DOHH2 (cell line): ENCODE results near the gene NUDT14.

Experiments used
- H3F3A ChIP-seq: fragments of 200-600 bp; sonication (generic), shearing (Covaris generic); 2 replicates; pipeline ENCODE4 v1.6.0; 2016; ENCODE audit warnings: antibody characterized with exemption, mild to moderate bottlenecking; ENCODE audit not compliant: control insufficient read depth, insufficient read depth
- H3K27ac ChIP-seq: fragments of 200-600 bp; sonication (generic); 2 replicates; pipeline ENCODE4 v1.5.1; 2014; ENCODE audit warnings: low read depth, mild to moderate bottlenecking, low read length, moderate library complexity
- H3K27me3 ChIP-seq: fragments of 200-600 bp; sonication (generic); 2 replicates; pipeline ENCODE4 v1.6.1; 2014; ENCODE audit warnings: mild to moderate bottlenecking, low read length, mixed read lengths; ENCODE audit not compliant: control insufficient read depth
- H3K36me3 ChIP-seq: fragments of 200-600 bp; sonication (generic); 2 replicates; pipeline ENCODE4 v1.6.1; 2014; ENCODE audit warnings: mild to moderate bottlenecking, low read length, moderate library complexity, mixed read lengths; ENCODE audit not compliant: control insufficient read depth
- H3K4me1 ChIP-seq: fragments of 200-600 bp; sonication (generic); 2 replicates; pipeline ENCODE4 v1.6.1; 2014; ENCODE audit warnings: mild to moderate bottlenecking, low read length, mixed read lengths; ENCODE audit not compliant: control insufficient read depth
- H3K4me2 ChIP-seq: fragments of 200-600 bp; sonication (generic); 2 replicates; pipeline ENCODE4 v1.6.0; 2014; ENCODE audit warnings: mild to moderate bottlenecking, low read length, moderate library complexity
- H3K4me3 ChIP-seq: fragments of 200-600 bp; sonication (generic); 2 replicates; pipeline ENCODE4 v1.5.1; 2014; ENCODE audit warnings: mild to moderate bottlenecking, low read length, mixed read lengths
- H3K79me2 ChIP-seq: fragments of 200-600 bp; sonication (generic); 2 replicates; pipeline ENCODE4 v1.6.1; 2014; ENCODE audit warnings: mild to moderate bottlenecking, low read length, mixed read lengths; ENCODE audit not compliant: control insufficient read depth
- H3K9me2 ChIP-seq: fragments of 200-600 bp; sonication (generic); replicated peaks from 2 replicates; pipeline ENCODE4 v1.6.1; 2014; ENCODE audit warnings: mild to moderate bottlenecking, low read length, mixed read lengths; ENCODE audit not compliant: control insufficient read depth
- H3K9me3 ChIP-seq: fragments of 200-600 bp; sonication (generic); 2 replicates; pipeline ENCODE4 v1.6.1; 2014; ENCODE audit warnings: antibody characterized with exemption, low read length, mixed read lengths; ENCODE audit not compliant: control insufficient read depth, insufficient read depth
- H4K20me1 ChIP-seq: fragments of 200-600 bp; sonication (generic); 2 replicates; pipeline ENCODE4 v1.6.0; 2014; ENCODE audit warnings: low read depth, mild to moderate bottlenecking, antibody characterized with exemption, low read length, moderate library complexity; ENCODE audit not compliant: control insufficient read depth, insufficient read depth
- EZH2phosphoT487 ChIP-seq: fragments of 200-600 bp; sonication (generic); IDR thresholded peaks from 2 replicates; pipeline ENCODE4 v1.6.1; 2017; ENCODE audit warnings: borderline replicate concordance, mild to moderate bottlenecking, antibody characterized with exemption, low read length, moderate library complexity, mixed read lengths
- TF ChIP-seq, protein P1 (sequence below): fragments of 200-600 bp; sonication (generic); IDR thresholded peaks from one replicate; pipeline ENCODE4 v1.5.1; 2014; ENCODE audit warnings: antibody characterized with exemption, mild to moderate bottlenecking, low read depth, low read length; ENCODE audit not compliant: poor library complexity, severe bottlenecking

Gene NUDT14

DNA sequence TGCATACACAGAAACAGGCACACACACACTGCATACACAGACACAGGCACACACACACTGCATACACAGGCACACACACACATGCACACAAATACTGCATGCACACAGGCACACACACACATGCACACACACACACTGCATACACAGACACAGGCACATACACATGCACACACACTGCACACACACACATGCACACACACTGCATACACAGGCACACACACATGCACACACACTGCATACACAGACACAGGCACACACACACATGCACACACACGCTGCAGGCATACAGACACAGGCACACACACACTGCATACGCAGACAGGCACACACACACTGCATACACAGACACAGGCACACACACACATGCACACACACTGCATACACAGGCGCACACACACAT lies 34.5 kb upstream of the NUDT14 start:
- no peaks in the 10 kb centered on the region for H3K4me1 ChIP-seq
- no peaks in the 10 kb centered on the region for H3K27me3 ChIP-seq
- H3K9me3 ChIP-seq = no peaks in the 10 kb centered on the region; the same call in 1 of the 2 replicates
- no peaks in the 10 kb centered on the region; the same call in 1 of the 2 replicates for H3F3A ChIP-seq
- peaks cover 2% of the 10 kb centered on the region; the same call in 1 of the 2 replicates for H3K36me3 ChIP-seq
- H3K4me2 ChIP-seq = no peak overlapping the region
- H4K20me1 ChIP-seq = no peaks in the 10 kb centered on the region
- no peaks in the 10 kb centered on the region for H3K9me2 ChIP-seq
- no peak overlapping the region for H3K4me3 ChIP-seq
- H3K79me2 ChIP-seq = no peaks in the 10 kb centered on the region
- TF ChIP-seq, protein P1, sequence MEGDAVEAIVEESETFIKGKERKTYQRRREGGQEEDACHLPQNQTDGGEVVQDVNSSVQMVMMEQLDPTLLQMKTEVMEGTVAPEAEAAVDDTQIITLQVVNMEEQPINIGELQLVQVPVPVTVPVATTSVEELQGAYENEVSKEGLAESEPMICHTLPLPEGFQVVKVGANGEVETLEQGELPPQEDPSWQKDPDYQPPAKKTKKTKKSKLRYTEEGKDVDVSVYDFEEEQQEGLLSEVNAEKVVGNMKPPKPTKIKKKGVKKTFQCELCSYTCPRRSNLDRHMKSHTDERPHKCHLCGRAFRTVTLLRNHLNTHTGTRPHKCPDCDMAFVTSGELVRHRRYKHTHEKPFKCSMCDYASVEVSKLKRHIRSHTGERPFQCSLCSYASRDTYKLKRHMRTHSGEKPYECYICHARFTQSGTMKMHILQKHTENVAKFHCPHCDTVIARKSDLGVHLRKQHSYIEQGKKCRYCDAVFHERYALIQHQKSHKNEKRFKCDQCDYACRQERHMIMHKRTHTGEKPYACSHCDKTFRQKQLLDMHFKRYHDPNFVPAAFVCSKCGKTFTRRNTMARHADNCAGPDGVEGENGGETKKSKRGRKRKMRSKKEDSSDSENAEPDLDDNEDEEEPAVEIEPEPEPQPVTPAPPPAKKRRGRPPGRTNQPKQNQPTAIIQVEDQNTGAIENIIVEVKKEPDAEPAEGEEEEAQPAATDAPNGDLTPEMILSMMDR = no peak
- no peak for TF ChIP-seq EZH2phosphoT487
- H3K27ac ChIP-seq = no peak overlapping the region

DNA sequence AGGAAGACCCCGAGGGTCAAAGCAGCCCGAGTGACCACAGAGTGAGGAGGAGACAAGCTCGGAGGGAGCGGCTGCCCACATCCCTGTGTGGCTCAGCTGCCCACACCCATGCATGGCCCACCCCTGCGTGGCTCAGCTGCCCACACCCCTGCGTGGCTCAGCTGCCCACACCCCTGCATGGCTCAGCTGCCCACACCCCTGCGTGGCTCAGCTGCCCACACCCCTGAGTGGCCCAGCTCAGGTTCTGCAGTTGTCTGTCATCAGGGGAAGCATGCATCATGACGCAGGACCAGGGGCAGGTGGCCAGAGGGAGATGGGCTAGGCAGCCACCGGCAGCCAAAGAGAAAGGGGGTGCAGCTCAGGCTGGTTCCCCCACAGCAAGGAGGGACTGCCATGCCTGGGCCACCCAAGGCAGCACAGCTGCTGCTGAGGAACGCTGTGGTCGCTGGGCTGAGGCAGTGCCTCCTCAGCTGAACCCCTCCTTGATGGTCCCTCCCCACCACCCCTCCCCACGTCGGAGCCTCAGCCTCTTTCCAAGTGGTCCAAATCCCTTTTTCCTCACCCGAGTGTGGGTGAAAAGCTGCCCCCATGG lies 33.3 kb upstream of the NUDT14 start:
- no peaks in the 10 kb centered on the region for H3K9me2 ChIP-seq
- no peaks in the 10 kb centered on the region; the same call in 1 of the 2 replicates for H3K9me3 ChIP-seq
- H3K4me3 ChIP-seq = no peak overlapping the region
- no peak overlapping the region for H3K4me2 ChIP-seq
- no peak for TF ChIP-seq EZH2phosphoT487
- TF ChIP-seq, protein P1 = no peak
- H3K79me2 ChIP-seq = no peaks in the 10 kb centered on the region
- no peaks in the 10 kb centered on the region for H3K4me1 ChIP-seq
- H3K36me3 ChIP-seq = peaks cover 2% of the 10 kb centered on the region; the same call in 1 of the 2 replicates
- H3K27ac ChIP-seq = no peak overlapping the region
- H3K27me3 ChIP-seq = no peaks in the 10 kb centered on the region
- no peaks in the 10 kb centered on the region for H4K20me1 ChIP-seq
- no peaks in the 10 kb centered on the region; the same call in 1 of the 2 replicates for H3F3A ChIP-seq

DNA sequence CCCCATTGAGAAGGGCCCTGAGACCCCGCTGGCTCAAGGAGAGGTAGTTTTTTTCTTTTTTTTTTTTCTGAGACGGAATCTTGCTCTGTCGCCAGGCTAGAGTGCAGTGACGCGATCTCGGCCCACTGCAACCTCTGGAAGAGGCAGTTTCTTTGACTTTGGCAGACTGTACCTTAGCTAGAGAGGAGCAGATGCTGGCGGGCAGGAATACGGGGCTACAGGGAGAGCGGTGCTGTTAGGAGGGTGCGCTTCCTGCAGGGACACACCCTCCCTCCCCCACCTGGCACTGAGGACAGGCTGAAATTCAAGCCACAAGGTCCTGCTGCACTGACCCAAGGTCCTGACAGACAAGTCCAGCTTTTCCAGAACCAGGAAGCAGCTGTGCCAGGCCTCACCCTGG lies 32.2 kb upstream of the NUDT14 start:
- Histone ChIP-seq H3F3A (no peaks in the 10 kb centered on the region; the same call in 1 of the 2 replicates), H4K20me1 (no peaks in the 10 kb centered on the region), H3K36me3 (peaks cover under 1% of the 10 kb centered on the region; the same call in 1 of the 2 replicates), H3K9me2 (no peaks in the 10 kb centered on the region), H3K4me1 (no peaks in the 10 kb centered on the region), H3K9me3 (no peaks in the 10 kb centered on the region; the same call in 1 of the 2 replicates), H3K27me3 (no peaks in the 10 kb centered on the region), H3K79me2 (no peaks in the 10 kb centered on the region), H3K4me3 (no peak overlapping the region), H3K4me2 (no peak overlapping the region), H3K27ac (no peak overlapping the region)
- TF ChIP-seq, protein P1 = no peak
- TF ChIP-seq EZH2phosphoT487 = no peak
